T follicular helper cell (primary cell): ENCODE results near the gene IRGQ.
"Not testable (repeated sequence)": the region's sequence is repeated elsewhere in the genome, so short reads cannot be mapped to it uniquely, and the experiment has no call there.

Experiments
- DNase-seq: peaks from one replicate; pipeline ENCODE4 v3.0.0-alpha.2; 2020; ENCODE audit warnings: low read depth
- total RNA-seq, 2 experiments: gene quantifications; one replicate each; lab custom pipeline; 2026; lab: John Stamatoyannopoulos, UW

IRGQ gene
- 49.5 to 89.9 reads per million in 2 experiments for total RNA-seq

- peak; percentile 100 for DNase-seq
These were observed at the start of gene IRGQ, which contains the start of gene ZNF576 for GRCh38 chr19:43595999-43596841. TSS of gene IRGQ (minus strand) at chr19:43596134. CDS start at chr19:43595338, 796 bp downstream. TSS of gene ZNF576 (plus strand) at chr19:43596595. CDS start at chr19:43597109, 514 bp downstream.

- no peak for DNase-seq
These were observed 48.2 kb upstream of the IRGQ start for GRCh38 chr19:43644181-43644580.

GRCh38 chr19:43643326-43643725, 47.4 kb upstream of the IRGQ start:
- DNase-seq, result no peak

GRCh38 chr19:43642531-43642930, 46.6 kb upstream of the IRGQ start:
- DNase-seq, result no peak

GRCh38 chr19:43641333-43641732, 45.4 kb upstream of the IRGQ start:
- DNase-seq, result no peak

GRCh38 chr19:43640424-43640757, 44.5 kb upstream of the IRGQ start:
- no peak for DNase-seq

GRCh38 chr19:43639519-43640423, 43.8 kb upstream of the IRGQ start, which contains the start of gene CADM4:
TSS of gene CADM4 (minus strand) at chr19:43639850. CDS start at chr19:43639790, 60 bp downstream.
- peak; percentile 36 for DNase-seq

GRCh38 chr19:43638995-43639518, 43.1 kb upstream of the IRGQ start:
- no peak for DNase-seq

GRCh38 chr19:43638214-43638994, 42.5 kb upstream of the IRGQ start:
- DNase-seq, result no peak

- no peak for DNase-seq
These were observed 40.3 kb upstream of the IRGQ start for GRCh38 chr19:43636121-43636683.

- not testable (repeated sequence) for DNase-seq
These were observed 39.6 kb upstream of the IRGQ start for GRCh38 chr19:43635561-43635940.

- no peak for DNase-seq
These were observed 39.1 kb upstream of the IRGQ start for GRCh38 chr19:43634872-43635560.

GRCh38 chr19:43634506-43634871, 38.6 kb upstream of the IRGQ start:
- DNase-seq, result no peak

GRCh38 chr19:43634068-43634467, 38.1 kb upstream of the IRGQ start:
- no peak for DNase-seq

GRCh38 chr19:43633520-43633919, 37.6 kb upstream of the IRGQ start:
- no peak for DNase-seq

- no peak for DNase-seq
These were observed 35.6 kb upstream of the IRGQ start for GRCh38 chr19:43631491-43631890.

- DNase-seq, result no peak
These were observed 32.9 kb upstream of the IRGQ start for GRCh38 chr19:43628646-43629326.

GRCh38 chr19:43626838-43627237, 30.9 kb upstream of the IRGQ start:
- DNase-seq, result no peak

- no peak for DNase-seq
These were observed 30.1 kb upstream of the IRGQ start for GRCh38 chr19:43625918-43626579.

- peak; percentile 84 for DNase-seq
These were observed 29.0 kb upstream of the IRGQ start for GRCh38 chr19:43624933-43625332.
